Neural progenitor cell (in vitro differentiated cells): Measurements from ENCODE around the gene SLC25A19. TPM values are rescaled to one million over a fixed set of nuclear protein-coding genes. Genes with fewer than 3 reads are reported as not detected.

Experiments used
- DNase-seq: peaks from one replicate; pipeline ENCODE4 v3.0.0-alpha.2; 2016; ENCODE audit warnings: low spot score
- H2AFZ ChIP-seq: fragments of 200-600 bp; sonication (generic); replicated peaks from 2 replicates; pipeline ENCODE4 v1.6.1; 2016; ENCODE audit warnings: antibody characterized with exemption
- H3F3A ChIP-seq: fragments of 200-600 bp; sonication (generic); 2 replicates; pipeline ENCODE4 v1.6.1; 2016; ENCODE audit warnings: antibody characterized with exemption, low read depth
- H3K27ac ChIP-seq: fragments of 200-600 bp; sonication (generic); 2 replicates; pipeline ENCODE4 v1.5.1; 2016; ENCODE audit warnings: mild to moderate bottlenecking
- H3K27me3 ChIP-seq: fragments of 200-600 bp; sonication (generic); 2 replicates; pipeline ENCODE4 v1.6.1; 2016; ENCODE audit warnings: mild to moderate bottlenecking, moderate library complexity
- H3K36me3 ChIP-seq: fragments of 200-600 bp; sonication (generic); 2 replicates; pipeline ENCODE4 v1.5.1; 2016
- H3K4me1 ChIP-seq: fragments of 200-600 bp; sonication (generic); 2 replicates; pipeline ENCODE4 v1.6.1; 2016; ENCODE audit warnings: mixed run types
- H3K4me2 ChIP-seq: fragments of 200-600 bp; sonication (generic); 2 replicates; pipeline ENCODE4 v1.6.1; 2016
- H3K4me3 ChIP-seq: fragments of 200-600 bp; sonication (generic); 2 replicates; pipeline ENCODE4 v1.5.1; 2016
- H3K79me2 ChIP-seq: fragments of 200-600 bp; sonication (generic); 2 replicates; pipeline ENCODE4 v1.6.1; 2016; ENCODE audit warnings: low read depth
- H3K9ac ChIP-seq: fragments of 200-600 bp; sonication (generic); 2 replicates; pipeline ENCODE4 v1.6.1; 2016
- H3K9me3 ChIP-seq: fragments of 200-600 bp; sonication (generic); 2 replicates; pipeline ENCODE4 v1.5.1; 2016; ENCODE audit warnings: low read depth
- H4K20me1 ChIP-seq: fragments of 200-600 bp; sonication (generic); 2 replicates; pipeline ENCODE4 v1.6.1; 2016; ENCODE audit warnings: low read depth
- H3K27ac Mint-ChIP-seq: 3 replicates; pipeline ENCODE4 v1.8.0; 2021; ENCODE audit warnings: mixed read lengths
- H3K27me3 Mint-ChIP-seq: 2 replicates; pipeline ENCODE4 v1.8.0; 2022; ENCODE audit warnings: low read depth, mild to moderate bottlenecking, inconsistent platforms, moderate library complexity, mixed read lengths; ENCODE audit not compliant: insufficient read depth
- H3K36me3 Mint-ChIP-seq: 3 replicates; pipeline ENCODE4 v1.8.0; 2021; ENCODE audit warnings: mixed read lengths
- H3K4me1 Mint-ChIP-seq: 3 replicates; pipeline ENCODE4 v1.8.0; 2021; ENCODE audit warnings: mixed read lengths
- H3K4me3 Mint-ChIP-seq: 3 replicates; pipeline ENCODE4 v1.8.0; 2021; ENCODE audit warnings: mild to moderate bottlenecking, moderate library complexity, mixed read lengths
- H3K9me3 Mint-ChIP-seq: 3 replicates; pipeline ENCODE4 v1.8.0; 2020; ENCODE audit warnings: mixed read lengths
- EZH2 ChIP-seq: fragments of 200-600 bp; sonication (generic); IDR thresholded peaks from 2 replicates; pipeline ENCODE4 v1.6.1; 2017; ENCODE audit warnings: antibody characterized with exemption, mild to moderate bottlenecking, moderate library complexity
- EZH2phosphoT487 ChIP-seq: fragments of 200-600 bp; sonication (generic); IDR thresholded peaks from 2 replicates; pipeline ENCODE4 v1.6.1; 2017; ENCODE audit warnings: antibody characterized with exemption
- total RNA-seq: library from RNA; depleted of rRNA; stranded (reverse); fragments of >200 nt; gene quantifications from 2 replicates; pipeline ENCODE4 v1.2.3, GENCODE V29; 2015; ENCODE audit warnings: low replicate concordance
- TF ChIP-seq, protein P1 (sequence below): fragments of 200-600 bp; sonication (generic); IDR thresholded peaks from 2 replicates; pipeline ENCODE4 v1.5.1; 2017; ENCODE audit warnings: antibody characterized with exemption, mild to moderate bottlenecking

SLC25A19 gene
- total RNA-seq, 1 donor from 2014 or later: 5.2 TPM

DNA sequence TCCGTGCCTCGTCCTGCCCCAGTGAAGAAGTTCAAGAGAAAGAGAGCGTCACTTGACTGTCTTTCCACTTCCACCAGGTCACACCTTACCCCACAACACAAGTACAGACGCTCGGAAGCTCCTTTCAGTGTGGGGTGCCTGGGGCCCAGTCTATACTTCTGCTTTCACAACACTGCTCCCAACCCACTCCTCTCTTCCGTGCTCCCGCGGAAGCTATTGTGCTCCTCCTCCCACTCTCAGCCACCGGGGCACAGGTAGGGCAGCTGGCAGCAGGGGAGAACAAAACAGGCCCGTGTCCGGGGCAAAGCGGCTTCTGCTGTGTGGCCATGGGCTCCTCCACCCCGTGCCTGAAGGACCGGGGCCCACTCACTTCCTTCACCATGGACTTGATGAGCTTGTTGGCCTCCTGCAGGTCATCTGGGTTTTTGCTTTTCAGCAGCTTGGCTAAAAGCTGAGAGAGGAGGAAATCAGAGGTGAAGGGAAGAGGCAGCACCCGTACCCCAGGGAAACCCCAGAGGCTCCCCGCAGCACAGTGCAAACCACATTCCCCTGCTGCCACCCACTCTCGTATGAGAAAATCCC is 46.7 kb downstream of the SLC25A19 start:
- H3K4me3 ChIP-seq: no peak overlapping the region
- H3K9me3 ChIP-seq: no peaks in the 10 kb centered on the region
- Mint-ChIP-seq H3K36me3 (peaks cover 21% of the 10 kb centered on the region), H3K27me3 (peaks cover 11% of the 10 kb centered on the region), H3K27ac (no peak overlapping the region), H3K4me1 (no peaks in the 10 kb centered on the region), H3K9me3 (no peaks in the 10 kb centered on the region), H3K4me3 (peak overlapping the region; percentile 33)
- H3K27ac ChIP-seq: no peak overlapping the region
- H4K20me1 ChIP-seq: peaks cover 8% of the 10 kb centered on the region
- no peak overlapping the region for H3K4me2 ChIP-seq
- H3K79me2 ChIP-seq: peaks cover 11% of the 10 kb centered on the region
- H3K27me3 ChIP-seq: no peaks in the 10 kb centered on the region
- H2AFZ ChIP-seq: no peak overlapping the region
- TF ChIP-seq EZH2phosphoT487 (no peak), EZH2 (no peak)
- TF ChIP-seq, protein P1, sequence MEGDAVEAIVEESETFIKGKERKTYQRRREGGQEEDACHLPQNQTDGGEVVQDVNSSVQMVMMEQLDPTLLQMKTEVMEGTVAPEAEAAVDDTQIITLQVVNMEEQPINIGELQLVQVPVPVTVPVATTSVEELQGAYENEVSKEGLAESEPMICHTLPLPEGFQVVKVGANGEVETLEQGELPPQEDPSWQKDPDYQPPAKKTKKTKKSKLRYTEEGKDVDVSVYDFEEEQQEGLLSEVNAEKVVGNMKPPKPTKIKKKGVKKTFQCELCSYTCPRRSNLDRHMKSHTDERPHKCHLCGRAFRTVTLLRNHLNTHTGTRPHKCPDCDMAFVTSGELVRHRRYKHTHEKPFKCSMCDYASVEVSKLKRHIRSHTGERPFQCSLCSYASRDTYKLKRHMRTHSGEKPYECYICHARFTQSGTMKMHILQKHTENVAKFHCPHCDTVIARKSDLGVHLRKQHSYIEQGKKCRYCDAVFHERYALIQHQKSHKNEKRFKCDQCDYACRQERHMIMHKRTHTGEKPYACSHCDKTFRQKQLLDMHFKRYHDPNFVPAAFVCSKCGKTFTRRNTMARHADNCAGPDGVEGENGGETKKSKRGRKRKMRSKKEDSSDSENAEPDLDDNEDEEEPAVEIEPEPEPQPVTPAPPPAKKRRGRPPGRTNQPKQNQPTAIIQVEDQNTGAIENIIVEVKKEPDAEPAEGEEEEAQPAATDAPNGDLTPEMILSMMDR: no peak
- no peak overlapping the region for H3K9ac ChIP-seq
- DNase-seq: no peak
- H3K4me1 ChIP-seq: no peaks in the 10 kb centered on the region
- H3K36me3 ChIP-seq: no peaks in the 10 kb centered on the region
- peaks cover 33% of the 10 kb centered on the region for H3F3A ChIP-seq

DNA sequence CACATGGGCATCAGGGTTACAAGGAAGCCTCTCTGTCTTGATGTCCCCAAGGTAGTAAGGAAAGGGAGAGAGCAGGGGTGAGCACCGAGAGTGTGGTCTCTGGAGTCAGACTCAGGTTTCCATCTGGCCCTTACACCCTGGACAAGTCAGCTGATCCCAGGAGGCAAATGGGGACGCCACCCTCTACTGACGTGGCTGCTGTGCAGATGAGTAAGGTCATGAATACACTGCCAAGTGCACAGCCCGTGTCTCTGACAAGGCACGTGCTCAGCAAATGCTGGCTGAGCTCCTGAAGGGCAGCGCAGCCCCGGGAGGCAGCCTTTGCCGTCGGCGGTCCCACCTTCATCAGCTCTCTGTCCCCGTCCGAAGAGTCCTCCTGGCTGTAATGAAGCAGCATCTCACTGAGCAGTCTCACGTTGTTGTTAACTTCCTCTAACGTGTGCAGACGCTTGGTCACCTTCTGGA is 47.2 kb downstream of the SLC25A19 start:
- TF ChIP-seq EZH2phosphoT487: no peak
- TF ChIP-seq, protein P1: no peak
- TF ChIP-seq EZH2: no peak
- H3K9me3 Mint-ChIP-seq: no peaks in the 10 kb centered on the region
- H3K4me1 ChIP-seq: no peaks in the 10 kb centered on the region
- H3K36me3 ChIP-seq: no peaks in the 10 kb centered on the region
- H3K9ac ChIP-seq: no peak overlapping the region
- no peak overlapping the region for H3K27ac Mint-ChIP-seq
- peaks cover 8% of the 10 kb centered on the region for H4K20me1 ChIP-seq
- H3K36me3 Mint-ChIP-seq: peaks cover 23% of the 10 kb centered on the region
- H3K4me1 Mint-ChIP-seq: no peaks in the 10 kb centered on the region
- H3K79me2 ChIP-seq: peaks cover 5% of the 10 kb centered on the region
- H3K27me3 Mint-ChIP-seq: peaks cover 11% of the 10 kb centered on the region
- no peaks in the 10 kb centered on the region for H3K27me3 ChIP-seq
- no peak overlapping the region for H3K4me3 ChIP-seq
- H2AFZ ChIP-seq: no peak overlapping the region
- DNase-seq: no peak
- H3K9me3 ChIP-seq: no peaks in the 10 kb centered on the region
- no peak overlapping the region for H3K27ac ChIP-seq
- H3K4me3 Mint-ChIP-seq: peak overlapping the region; percentile 33
- peaks cover 33% of the 10 kb centered on the region for H3F3A ChIP-seq
- no peak overlapping the region for H3K4me2 ChIP-seq

DNA sequence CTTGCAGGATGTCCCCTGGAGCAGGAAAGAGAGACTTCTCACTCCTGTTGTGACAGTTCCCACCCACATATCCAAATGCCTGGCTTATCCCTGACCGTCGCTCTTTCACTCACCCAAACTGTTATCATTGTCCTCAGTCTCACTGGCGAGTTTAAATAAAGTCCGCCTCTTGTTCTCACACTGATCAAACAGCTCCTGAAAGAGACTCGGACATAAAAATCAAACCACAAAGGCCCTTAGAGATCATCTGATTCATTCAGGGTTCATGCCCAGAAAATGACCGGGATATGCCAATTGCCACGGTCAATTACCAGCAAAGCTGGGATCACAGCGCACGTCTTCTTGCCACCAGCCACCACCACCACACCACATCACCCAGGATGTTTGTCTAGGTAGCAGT is 47.7 kb downstream of the SLC25A19 start:
- H3K9me3 ChIP-seq: no peaks in the 10 kb centered on the region
- H4K20me1 ChIP-seq: peaks cover 8% of the 10 kb centered on the region
- no peak for DNase-seq
- Mint-ChIP-seq H3K4me1 (no peaks in the 10 kb centered on the region), H3K27ac (no peak overlapping the region), H3K27me3 (peaks cover 11% of the 10 kb centered on the region), H3K9me3 (no peaks in the 10 kb centered on the region), H3K4me3 (no peak overlapping the region), H3K36me3 (peaks cover 23% of the 10 kb centered on the region)
- TF ChIP-seq EZH2 (no peak), EZH2phosphoT487 (no peak)
- TF ChIP-seq, protein P1: no peak
- H3K79me2 ChIP-seq: peaks cover under 1% of the 10 kb centered on the region
- H3K4me2 ChIP-seq: no peak overlapping the region
- H3K36me3 ChIP-seq: no peaks in the 10 kb centered on the region
- peaks cover 33% of the 10 kb centered on the region for H3F3A ChIP-seq
- no peaks in the 10 kb centered on the region for H3K4me1 ChIP-seq
- H3K4me3 ChIP-seq: no peak overlapping the region
- no peak overlapping the region for H3K27ac ChIP-seq
- H3K9ac ChIP-seq: no peak overlapping the region
- H3K27me3 ChIP-seq: no peaks in the 10 kb centered on the region
- H2AFZ ChIP-seq: no peak overlapping the region
